Endothelial cell of hepatic sinusoid (primary cell): ENCODE data around the gene BABAM2.

Source experiments
- in situ Hi-C: cut with HindIII; loops from 2 replicates; pipeline ENCODE4 v1.10.0; 2017; ENCODE audit warnings: low sequenced_read_pairs

BABAM2 gene

GRCh38 chr2:28347596-28347995 is 457.1 kb downstream of the BABAM2 start:
- in situ Hi-C loops = no loop called here

- in situ Hi-C loops = no loop called here
Observed at GRCh38 chr2:28348149-28348567, 457.6 kb downstream of the BABAM2 start.

GRCh38 chr2:28348921-28349320 is 458.4 kb downstream of the BABAM2 start:
- in situ Hi-C loops = no loop called here

GRCh38 chr2:28349546-28350165 is 459.1 kb downstream of the BABAM2 start:
- in situ Hi-C loops = no loop called here

GRCh38 chr2:28350196-28350595 is 459.7 kb downstream of the BABAM2 start:
- in situ Hi-C loops = no loop called here

- in situ Hi-C loops = no loop called here
Observed at GRCh38 chr2:28350791-28351285, 460.3 kb downstream of the BABAM2 start.

GRCh38 chr2:28351621-28352020 is 461.1 kb downstream of the BABAM2 start:
- in situ Hi-C loops = no loop called here

GRCh38 chr2:28352104-28352503 is 461.6 kb downstream of the BABAM2 start:
- in situ Hi-C loops = no loop called here

GRCh38 chr2:28352610-28353195 is 462.2 kb downstream of the BABAM2 start:
- in situ Hi-C loops = no loop called here

GRCh38 chr2:28354920-28355520 is 464.5 kb downstream of the BABAM2 start:
- in situ Hi-C loops = no loop called here

- in situ Hi-C loops = no loop called here
Observed at GRCh38 chr2:28355521-28356094, 465.1 kb downstream of the BABAM2 start.

GRCh38 chr2:28356095-28356911 is 465.8 kb downstream of the BABAM2 start:
- in situ Hi-C loops = no loop called here

- in situ Hi-C loops = no loop called here
Observed at GRCh38 chr2:28357055-28357454, 466.5 kb downstream of the BABAM2 start.

GRCh38 chr2:28357948-28358667 is 467.6 kb downstream of the BABAM2 start:
- in situ Hi-C loops = no loop called here

GRCh38 chr2:28358668-28359201 is 468.2 kb downstream of the BABAM2 start:
- in situ Hi-C loops = no loop called here

- in situ Hi-C loops = loop anchor here (5.0 kb wide), 1 partner anchor 68 kb away; no protein-coding TSS in a partner anchor
Observed at GRCh38 chr2:28359222-28360057, 468.9 kb downstream of the BABAM2 start.

- in situ Hi-C loops = loop anchor here (5.0 kb wide), 1 partner anchor 67 kb away; no protein-coding TSS in a partner anchor
Observed at GRCh38 chr2:28360058-28360717, 469.7 kb downstream of the BABAM2 start.

- in situ Hi-C loops = loop anchor here (5.0 kb wide), 1 partner anchor 66 kb away; no protein-coding TSS in a partner anchor
Observed at GRCh38 chr2:28360718-28361293, 470.3 kb downstream of the BABAM2 start.
